ENCODE measurements around the gene SHOC2. TPM values are rescaled to one million over a fixed set of nuclear protein-coding genes. Genes with fewer than 3 reads are reported as not detected.

Gene SHOC2
- total and polyA plus RNA-seq, 9 donors, result 19.4 to 91.2 (median 63.1) TPM

GRCh38 chr10:110931769-110932381 is 12.5 kb downstream of the SHOC2 start:
- Histone ChIP-seq H3K4me1 (ENCODE audit: insufficient read depth) (peaks cover 10% of the 10 kb centered on the region), H3K36me3 (no peaks in the 10 kb centered on the region), H3K27me3 (no peaks in the 10 kb centered on the region), H3K4me3 (no peak overlapping the region), H3K9me3 (no peaks in the 10 kb centered on the region), H3K27ac (no peak overlapping the region)
- WGBS, 3 donors, result 8 to 25% (median 13%) methylated on average over 1 of the region's 1 CpG
- intact Hi-C loops (cut with DNase I), result no loop called here
- DNase-seq, result no peak
- no peak for TF ChIP-seq POLR2A (IDR thresholded peaks at IDR 0.05)
- no peak for TF ChIP-seq EP300 (IDR thresholded peaks at IDR 0.05)
- no peak for TF ChIP-seq CTCF (IDR thresholded peaks at IDR 0.05)

GRCh38 chr10:110932505-110933180 is 13.2 kb downstream of the SHOC2 start:
- no peaks in the 10 kb centered on the region for H3K36me3 ChIP-seq
- H3K27me3 ChIP-seq, result no peaks in the 10 kb centered on the region
- peaks cover 10% of the 10 kb centered on the region for H3K4me1 ChIP-seq (ENCODE audit: insufficient read depth)
- H3K9me3 ChIP-seq, result no peaks in the 10 kb centered on the region
- H3K27ac ChIP-seq, result no peak overlapping the region
- no peak overlapping the region for H3K4me3 ChIP-seq
- 63 to 76% (median 71%) methylated on average over 1 of the region's 1 CpG for WGBS, 3 donors
- no peak for TF ChIP-seq EP300 (IDR thresholded peaks at IDR 0.05)
- no peak for TF ChIP-seq CTCF (IDR thresholded peaks at IDR 0.05)
- no peak for TF ChIP-seq POLR2A (IDR thresholded peaks at IDR 0.05)
- DNase-seq, result no peak
- intact Hi-C loops (cut with DNase I), result no loop called here

GRCh38 chr10:110936757-110937156 is 17.4 kb downstream of the SHOC2 start:
- 98% methylated on average over 18 of the region's 18 CpGs for WGBS, 3 donors
- DNase-seq, result no peak
- H3K9me3 ChIP-seq, result no peaks in the 10 kb centered on the region
- intact Hi-C loops (cut with DNase I), result no loop called here
- H3K36me3 ChIP-seq, result no peaks in the 10 kb centered on the region
- H3K4me3 ChIP-seq, result no peak overlapping the region
- no peaks in the 10 kb centered on the region for H3K27me3 ChIP-seq
- no peak for TF ChIP-seq EP300 (IDR thresholded peaks at IDR 0.05)
- no peak for TF ChIP-seq CTCF (IDR thresholded peaks at IDR 0.05)
- TF ChIP-seq POLR2A (IDR thresholded peaks at IDR 0.05), result no peak
- H3K4me1 ChIP-seq (ENCODE audit: insufficient read depth), result peaks cover 5% of the 10 kb centered on the region
- H3K27ac ChIP-seq, result no peak overlapping the region

GRCh38 chr10:110939419-110939818 is 20.0 kb downstream of the SHOC2 start:
- no peak for TF ChIP-seq POLR2A (IDR thresholded peaks at IDR 0.05)
- TF ChIP-seq CTCF (IDR thresholded peaks at IDR 0.05), result no peak
- TF ChIP-seq EP300 (IDR thresholded peaks at IDR 0.05), result no peak

More at GRCh38 chr10:110939419-110939818, 20.0 kb downstream of the SHOC2 start:
- 96 to 97% (median 96%) methylated on average over 4 of the region's 4 CpGs for WGBS, 3 donors
- no peaks in the 10 kb centered on the region for H3K36me3 ChIP-seq
- no peaks in the 10 kb centered on the region for H3K27me3 ChIP-seq
- peaks cover 3% of the 10 kb centered on the region for H3K4me1 ChIP-seq (ENCODE audit: insufficient read depth)
- no peak overlapping the region for H3K27ac ChIP-seq
- DNase-seq, result no peak
- intact Hi-C loops (cut with DNase I), result no loop called here
- H3K4me3 ChIP-seq, result no peak overlapping the region
- H3K9me3 ChIP-seq, result no peaks in the 10 kb centered on the region

Data from ovary (tissue), 9 donors.